GM10266 (cell line): Measurements from ENCODE around the gene PPM1H.

Experiments used
- DNase-seq: peaks from one replicate; pipeline ENCODE4 v3.0.0; 2012; ENCODE audit errors: extremely low spot score
- TF ChIP-seq, protein P1 (sequence below): IDR thresholded peaks from 2 replicates; pipeline ENCODE4 v1.5.1; 2012; ENCODE audit warnings: mild to moderate bottlenecking, low read depth; ENCODE audit not compliant: control insufficient read depth, insufficient read depth; ENCODE audit errors: missing control alignments

Gene PPM1H

DNA sequence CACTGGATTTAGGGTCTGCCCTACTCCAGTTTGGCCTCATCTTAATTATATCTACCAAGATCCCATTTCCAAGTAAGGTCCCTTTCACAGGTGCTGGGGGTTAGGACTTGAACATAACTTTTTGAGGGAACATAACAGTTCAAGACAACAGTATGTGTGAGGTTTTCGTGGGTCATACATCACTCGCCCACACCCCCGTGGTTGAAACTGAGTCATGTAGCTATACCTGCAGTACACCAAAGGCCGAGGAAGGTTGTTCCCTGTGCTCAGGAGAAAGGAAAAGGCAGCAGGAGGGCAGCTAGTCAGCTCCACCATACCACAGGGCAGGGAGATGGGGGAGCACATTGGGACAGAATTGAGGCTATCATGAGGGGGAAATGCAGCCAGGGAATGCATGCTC is 167.0 kb downstream of the PPM1H start:
- no peak for DNase-seq
- TF ChIP-seq, protein P1, sequence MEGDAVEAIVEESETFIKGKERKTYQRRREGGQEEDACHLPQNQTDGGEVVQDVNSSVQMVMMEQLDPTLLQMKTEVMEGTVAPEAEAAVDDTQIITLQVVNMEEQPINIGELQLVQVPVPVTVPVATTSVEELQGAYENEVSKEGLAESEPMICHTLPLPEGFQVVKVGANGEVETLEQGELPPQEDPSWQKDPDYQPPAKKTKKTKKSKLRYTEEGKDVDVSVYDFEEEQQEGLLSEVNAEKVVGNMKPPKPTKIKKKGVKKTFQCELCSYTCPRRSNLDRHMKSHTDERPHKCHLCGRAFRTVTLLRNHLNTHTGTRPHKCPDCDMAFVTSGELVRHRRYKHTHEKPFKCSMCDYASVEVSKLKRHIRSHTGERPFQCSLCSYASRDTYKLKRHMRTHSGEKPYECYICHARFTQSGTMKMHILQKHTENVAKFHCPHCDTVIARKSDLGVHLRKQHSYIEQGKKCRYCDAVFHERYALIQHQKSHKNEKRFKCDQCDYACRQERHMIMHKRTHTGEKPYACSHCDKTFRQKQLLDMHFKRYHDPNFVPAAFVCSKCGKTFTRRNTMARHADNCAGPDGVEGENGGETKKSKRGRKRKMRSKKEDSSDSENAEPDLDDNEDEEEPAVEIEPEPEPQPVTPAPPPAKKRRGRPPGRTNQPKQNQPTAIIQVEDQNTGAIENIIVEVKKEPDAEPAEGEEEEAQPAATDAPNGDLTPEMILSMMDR = no peak

DNA sequence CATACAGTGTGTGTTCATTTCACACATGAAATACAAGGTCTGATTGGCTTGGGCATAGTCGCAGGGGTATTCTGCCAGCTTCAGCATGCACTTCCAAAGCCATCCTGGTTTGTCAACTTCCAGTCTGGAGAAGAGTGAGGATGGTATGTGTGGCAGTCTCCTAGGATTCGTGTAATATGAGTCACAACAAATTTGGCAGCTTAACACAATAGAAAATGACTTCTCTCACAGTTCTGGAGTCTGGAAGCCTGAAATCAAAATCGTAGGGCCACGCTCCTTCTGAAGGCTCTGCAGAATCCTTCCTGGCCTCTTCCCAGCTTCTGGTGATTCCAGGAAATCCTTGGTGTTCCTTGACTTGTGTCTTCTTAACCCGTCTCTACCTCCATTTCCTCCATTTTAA is 167.5 kb downstream of the PPM1H start:
- no peak for DNase-seq
- TF ChIP-seq, protein P1 = no peak

DNA sequence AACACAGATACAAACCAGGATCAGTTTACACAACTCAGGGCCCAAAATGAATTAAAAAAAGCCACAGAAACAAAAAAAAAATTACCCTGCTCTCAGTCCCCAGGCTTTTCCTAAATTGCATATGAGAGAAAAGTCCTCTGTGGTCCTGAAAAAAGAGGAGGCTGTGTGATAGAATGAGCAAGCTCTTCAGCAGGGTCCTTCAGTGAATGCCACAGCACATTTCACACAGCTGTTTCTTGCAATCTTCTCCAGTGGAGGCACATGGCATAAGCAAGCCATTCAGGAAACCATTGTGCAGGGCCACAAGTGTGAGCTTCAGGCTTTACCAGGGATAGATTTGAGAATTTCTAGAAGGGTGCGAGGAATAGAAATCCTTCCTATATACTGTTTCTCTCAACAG is 168.5 kb downstream of the PPM1H start:
- TF ChIP-seq, protein P1 = no peak
- DNase-seq = no peak

DNA sequence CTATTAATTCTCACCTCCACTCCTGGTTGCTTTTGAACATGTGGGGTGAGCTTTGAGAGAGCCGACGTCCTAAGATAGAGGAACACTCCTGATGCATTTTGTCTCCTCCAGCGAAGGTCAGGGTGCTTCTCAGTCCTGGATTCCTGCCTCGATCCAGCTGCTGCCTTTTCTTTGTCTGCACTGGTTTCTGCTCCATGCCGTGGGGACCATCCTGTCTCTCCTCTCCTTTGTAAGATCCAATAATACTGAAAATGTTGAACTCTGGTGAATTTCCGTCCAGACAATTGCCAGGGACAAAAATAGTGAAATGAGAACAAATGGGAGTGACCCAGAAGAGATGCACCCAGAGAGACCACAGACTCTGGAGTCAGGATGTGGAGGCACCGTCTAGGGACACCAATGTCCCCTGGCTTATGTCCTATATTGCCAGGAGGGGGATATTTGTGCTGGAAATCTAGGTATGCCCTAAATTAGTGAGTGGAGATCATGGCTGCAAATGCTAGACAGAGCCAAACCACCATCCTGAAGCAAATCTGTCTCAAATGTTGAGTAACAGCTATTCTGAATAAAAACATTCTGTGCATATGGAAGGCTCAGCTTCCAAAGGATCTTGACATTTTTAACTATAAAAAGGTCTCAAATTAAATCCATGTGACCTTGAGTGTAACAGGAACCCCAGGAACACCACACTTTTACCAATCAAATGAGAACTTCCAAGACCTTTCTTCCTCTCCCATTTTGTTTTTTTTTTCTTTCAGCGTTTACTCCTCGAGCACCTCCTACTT is 170.9 kb downstream of the PPM1H start:
- DNase-seq = no peak
- TF ChIP-seq, protein P1 = no peak

DNA sequence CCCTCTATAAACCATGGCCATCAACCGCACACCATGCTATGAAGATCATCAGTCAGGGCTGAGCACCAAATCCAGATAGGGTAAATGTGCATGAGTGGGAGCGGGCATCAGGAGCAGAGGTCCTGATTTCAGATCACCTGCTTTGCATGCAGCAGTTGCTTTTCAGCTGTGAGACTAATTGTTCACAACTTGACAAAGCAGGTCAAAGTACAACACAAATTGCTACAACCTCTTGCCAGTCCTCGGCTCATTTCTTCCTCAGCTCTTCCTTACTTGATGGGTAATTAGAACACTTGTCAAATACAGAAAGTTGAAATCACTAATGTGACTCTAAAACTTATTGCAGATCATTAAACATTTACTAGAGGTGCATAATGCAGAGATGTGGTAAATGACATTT is 171.6 kb downstream of the PPM1H start:
- DNase-seq = no peak
- TF ChIP-seq, protein P1 = no peak

DNA sequence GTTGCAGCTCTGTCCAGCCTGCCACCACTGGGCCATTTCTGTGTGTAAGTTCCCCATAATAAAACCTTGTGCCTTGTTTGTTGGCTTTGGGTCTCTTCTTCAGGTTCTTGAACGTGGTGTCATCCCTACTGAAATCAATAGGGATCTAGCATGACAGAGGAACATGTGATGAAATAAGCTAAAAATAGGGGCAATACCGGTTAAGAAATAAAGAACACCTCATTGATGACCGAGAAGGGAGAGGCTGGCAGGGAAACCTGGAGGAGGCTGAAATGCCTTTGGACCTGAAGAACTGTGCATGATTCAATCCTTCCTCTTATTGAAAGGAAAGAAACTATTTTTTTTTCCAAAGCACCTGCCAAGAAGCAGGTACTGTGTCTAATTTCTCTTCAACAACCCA is 172.3 kb downstream of the PPM1H start:
- TF ChIP-seq, protein P1 = no peak
- no peak for DNase-seq

DNA sequence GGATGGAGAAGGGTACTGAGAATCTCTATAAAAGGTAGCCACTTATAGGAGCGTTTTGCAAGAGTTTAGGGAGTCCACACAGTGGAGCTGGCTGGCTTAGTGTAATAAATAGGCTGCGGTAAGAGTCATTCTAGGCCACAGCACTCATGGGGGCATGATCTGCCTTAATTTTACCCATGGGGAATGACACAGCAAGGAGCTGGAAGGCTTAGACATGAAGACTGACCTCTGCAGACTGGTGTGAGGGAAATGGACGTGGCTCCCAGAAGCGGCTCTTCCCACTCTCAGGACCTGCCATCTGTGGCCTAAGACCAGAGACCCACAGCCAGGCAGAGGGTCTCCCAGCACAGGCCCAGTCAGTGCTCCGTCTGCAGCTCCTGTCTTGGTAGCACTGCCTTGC is 173.3 kb downstream of the PPM1H start:
- DNase-seq = no peak
- TF ChIP-seq, protein P1 = no peak
